Ureter (tissue), 1 donor: Measurements from ENCODE around the gene MATN1. TPM values are rescaled to one million over a fixed set of nuclear protein-coding genes. Genes with fewer than 3 reads are reported as not detected.
"Not testable (repeated sequence)": the region's sequence is repeated elsewhere in the genome, so short reads cannot be mapped to it uniquely, and the experiment has no call there.

Experiments
- DNase-seq: peaks from one replicate; pipeline ENCODE4 v3.0.0-alpha.2; 2020; ENCODE audit warnings: low spot score
- total RNA-seq: library from RNA; stranded (reverse); gene quantifications from one replicate; pipeline ENCODE4 v1.2.4, GENCODE V29; 2023
- donor health status: DM: yes; HTN: yes; CAD: no.

Gene MATN1
- total RNA-seq, 1 donor from 2014 or later = not detected

DNA sequence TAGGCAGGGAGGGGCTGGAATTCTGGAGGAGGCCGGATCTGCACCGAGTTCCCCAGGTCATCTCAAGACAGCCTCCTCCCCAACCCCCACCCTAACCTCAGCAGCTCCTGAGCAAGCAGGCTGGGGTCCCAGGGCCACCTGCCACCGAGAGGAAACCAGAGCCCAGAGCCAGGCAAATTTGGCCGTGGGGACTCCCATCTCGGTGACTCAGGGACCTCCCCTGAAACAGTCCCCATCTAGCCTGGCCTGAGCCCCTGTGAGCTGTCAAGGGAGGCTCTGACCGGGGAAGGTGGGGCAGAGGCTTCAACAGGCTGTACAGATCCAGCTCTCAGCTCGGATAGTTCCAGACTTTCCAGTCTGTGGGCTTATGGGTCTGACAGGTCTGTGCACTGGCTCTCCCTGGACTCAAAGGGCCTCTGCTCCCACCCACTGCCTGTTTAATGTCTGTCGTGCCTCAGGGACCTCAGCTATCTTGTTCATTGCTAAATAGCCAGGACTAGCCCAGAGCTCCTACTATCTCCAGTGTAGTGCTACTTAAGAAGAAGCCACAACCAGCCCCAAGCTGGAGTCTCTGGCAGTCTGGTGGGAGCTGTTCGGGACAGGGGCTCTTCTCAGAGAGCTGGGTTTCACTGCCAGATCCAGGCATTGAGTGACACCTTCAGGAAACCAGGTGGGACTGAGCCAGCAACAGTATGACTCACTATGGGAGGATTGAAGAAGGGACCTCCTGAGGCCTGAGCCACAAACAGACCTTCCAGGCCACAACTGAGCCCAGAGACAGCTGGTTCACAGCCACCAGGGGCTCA, 25.6 kb downstream of the MATN1 start:
- no peak for DNase-seq

DNA sequence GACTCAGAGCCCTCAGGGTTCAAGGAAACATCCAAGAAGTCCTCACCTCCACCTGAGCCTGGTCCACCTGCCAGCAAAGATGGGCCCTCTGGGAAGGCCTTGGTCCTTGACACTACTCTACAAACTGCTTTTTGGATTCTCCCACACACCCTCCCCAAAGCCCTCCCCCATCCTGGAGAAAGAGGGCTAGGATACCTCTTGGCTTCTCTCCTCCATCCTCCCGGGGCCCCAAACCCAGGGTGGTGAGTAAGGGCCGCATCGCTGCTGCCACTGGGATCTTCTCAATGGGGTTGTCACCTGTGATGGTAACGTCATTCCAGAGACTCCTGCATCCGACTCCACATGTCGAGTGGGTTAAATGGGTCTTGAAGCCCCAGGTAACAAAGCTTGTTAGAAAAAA, 26.6 kb downstream of the MATN1 start:
- DNase-seq = no peak

GRCh38 chr1:30695439-30695841, 27.9 kb downstream of the MATN1 start:
- no peak for DNase-seq

DNA sequence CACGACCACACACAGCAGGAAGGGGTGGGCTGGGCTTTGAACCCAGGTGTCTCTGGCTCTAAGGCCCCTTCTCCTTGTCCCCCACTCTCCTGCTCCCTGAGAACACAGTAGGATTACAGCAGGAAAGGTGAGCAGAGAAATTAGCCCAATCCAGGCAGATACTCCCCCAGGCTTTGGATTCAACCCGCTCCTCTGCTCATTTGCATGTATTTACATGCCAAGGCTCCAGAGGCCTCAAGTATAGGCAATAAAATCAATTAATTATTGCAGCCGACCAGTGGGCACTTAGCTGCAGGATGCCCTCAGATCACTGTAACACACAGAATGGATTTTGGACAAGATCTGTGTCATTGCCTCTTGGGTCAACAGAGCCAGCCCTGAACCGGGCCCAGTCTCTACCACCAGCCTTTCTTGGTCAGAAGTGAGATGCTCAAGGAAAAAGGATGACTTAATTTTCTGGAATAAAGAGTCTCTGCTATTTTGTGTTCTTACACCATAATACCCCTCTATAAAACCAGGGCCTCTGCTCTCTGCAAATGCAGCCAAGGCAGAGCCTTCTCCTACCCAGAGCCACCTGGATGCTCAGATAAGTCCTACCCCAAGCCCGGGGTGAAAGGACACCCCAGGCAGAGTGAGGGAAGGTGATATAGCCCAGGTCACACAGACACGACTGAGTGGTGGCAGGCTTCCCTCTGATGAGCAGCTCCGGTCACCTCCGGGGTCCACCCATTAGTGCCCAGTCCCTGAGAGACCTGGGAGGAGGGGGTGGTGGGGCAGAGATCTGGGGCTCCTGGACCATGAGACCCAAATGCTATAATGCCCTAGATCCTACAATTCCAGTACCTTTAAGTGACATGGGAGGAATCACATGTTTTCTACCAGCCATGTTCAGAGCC, 28.9 kb downstream of the MATN1 start:
- no peak for DNase-seq

DNA sequence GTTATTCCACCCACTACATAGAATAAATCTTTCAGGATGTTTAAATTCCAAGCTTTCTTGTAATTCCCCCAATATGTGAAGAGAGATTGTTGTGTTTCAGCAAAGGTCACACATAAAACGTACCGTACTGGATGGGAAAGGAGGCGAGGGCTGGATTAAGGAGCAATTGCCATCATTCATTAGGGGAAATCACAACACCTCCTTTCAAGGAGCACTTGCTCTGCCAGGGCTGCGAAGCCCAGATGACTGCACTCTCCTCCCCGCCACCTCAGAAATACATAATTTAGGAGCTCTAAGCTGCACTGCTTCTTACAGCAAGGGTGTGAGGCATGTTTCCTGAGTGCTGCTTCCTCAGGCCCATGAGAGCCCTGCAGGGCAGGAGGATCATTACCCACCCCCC, 29.6 kb downstream of the MATN1 start:
- DNase-seq = no peak

- DNase-seq = no peak
Measured at GRCh38 chr1:30693366-30693765, 30.0 kb downstream of the MATN1 start.

DNA sequence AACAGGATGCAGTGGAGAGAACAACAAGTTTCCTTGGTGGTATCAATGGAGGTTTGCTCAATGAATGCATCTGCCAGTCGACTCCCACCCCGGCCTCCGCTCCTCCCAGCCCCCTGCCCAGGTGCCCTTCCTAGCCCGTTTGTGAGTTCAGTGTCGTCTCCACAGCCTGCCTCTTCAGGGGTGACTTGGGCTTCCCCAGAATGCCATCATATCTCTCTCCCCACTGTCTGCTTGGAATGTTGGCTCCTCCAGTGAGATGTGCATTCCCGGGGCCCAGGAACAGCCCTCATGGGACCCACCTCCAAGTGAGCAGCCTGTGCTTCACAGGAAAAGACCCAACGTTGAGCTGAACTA, 30.5 kb downstream of the MATN1 start:
- no peak for DNase-seq

GRCh38 chr1:30692201-30692947, 31.0 kb downstream of the MATN1 start:
- no peak for DNase-seq

- no peak for DNase-seq
Measured at GRCh38 chr1:30691480-30691879, 31.9 kb downstream of the MATN1 start.

GRCh38 chr1:30689901-30690645, 33.3 kb downstream of the MATN1 start:
- no peak for DNase-seq

DNA sequence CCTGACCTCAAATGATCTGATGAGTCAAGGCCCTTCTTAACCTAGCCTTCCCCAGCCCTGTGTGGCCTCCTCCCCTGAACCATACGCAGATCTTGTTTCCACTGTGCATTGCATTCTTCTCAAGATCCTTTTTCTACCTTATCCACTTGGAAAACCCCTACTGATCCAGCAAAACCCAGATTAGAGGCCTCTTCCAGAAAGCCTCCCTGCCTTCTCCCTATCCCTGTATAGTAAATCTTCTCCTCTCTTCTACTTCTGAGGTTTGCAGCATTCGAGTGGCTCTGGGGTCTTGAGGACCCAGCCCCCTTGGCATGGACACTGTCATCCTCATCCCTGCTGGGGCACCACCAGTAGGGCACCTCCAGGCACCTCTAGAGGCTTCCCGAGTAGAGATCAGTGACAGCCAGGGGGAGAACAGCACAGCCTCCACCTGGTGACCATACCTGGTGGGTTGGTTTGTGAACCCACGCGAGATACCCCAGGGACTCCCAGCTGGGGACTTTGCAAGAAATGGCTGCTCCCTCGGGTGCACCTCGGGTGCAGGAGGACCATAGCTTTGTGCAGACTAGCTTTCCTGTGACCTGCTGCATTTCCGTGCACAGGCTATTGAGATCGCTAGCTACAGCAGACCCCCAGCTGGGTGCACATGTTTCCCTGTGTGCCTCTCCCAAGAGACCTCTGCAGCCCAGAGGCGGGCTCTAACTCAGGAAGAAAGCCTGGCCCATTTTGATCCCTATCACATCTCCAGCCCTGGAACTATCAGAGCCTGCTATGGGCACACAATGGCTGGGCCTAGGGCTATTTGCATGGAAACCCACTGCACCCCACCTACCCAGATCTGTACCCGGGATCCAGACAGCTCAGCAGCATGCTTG, 34.2 kb downstream of the MATN1 start:
- DNase-seq = no peak

DNA sequence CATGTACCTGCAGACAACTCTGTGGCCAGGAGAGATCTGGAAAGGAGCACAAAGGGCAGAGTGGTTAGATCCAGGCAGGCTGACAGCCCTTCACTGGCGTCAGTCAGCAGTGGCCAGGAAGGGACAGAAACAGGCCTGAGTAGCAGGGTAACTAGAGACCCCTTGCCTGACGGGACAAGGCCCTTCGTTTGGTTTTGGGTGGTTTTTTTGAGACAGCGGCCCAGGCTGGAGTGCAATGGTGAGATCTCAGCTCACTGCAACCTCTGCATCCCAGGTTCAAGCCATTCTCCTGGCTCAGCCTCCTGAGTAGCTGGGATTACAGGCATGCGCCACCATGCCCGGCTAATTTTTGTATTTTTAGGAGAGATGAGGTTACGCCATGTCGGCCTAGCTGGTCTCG, 34.9 kb downstream of the MATN1 start:
- DNase-seq = not testable (repeated sequence)

DNA sequence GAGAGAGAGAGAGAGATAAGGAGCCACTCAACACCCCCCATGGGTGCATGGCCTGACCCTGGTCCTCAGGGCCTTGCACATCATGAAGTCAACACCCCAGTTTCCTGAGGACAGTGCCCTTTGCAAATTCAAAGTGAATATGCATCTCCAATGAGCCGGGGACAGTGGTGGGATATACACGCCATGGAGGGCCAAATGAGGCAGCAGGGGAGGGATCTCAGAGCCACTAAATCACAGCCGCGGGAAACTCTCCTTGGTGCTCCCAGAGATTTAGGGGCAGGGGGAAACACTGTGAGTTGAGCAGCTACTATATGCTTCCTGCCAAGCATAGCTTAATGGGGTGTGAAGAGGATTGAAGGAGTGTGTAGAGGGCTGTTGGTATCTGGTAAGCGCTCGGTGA, 35.5 kb downstream of the MATN1 start:
- DNase-seq = no peak

DNA sequence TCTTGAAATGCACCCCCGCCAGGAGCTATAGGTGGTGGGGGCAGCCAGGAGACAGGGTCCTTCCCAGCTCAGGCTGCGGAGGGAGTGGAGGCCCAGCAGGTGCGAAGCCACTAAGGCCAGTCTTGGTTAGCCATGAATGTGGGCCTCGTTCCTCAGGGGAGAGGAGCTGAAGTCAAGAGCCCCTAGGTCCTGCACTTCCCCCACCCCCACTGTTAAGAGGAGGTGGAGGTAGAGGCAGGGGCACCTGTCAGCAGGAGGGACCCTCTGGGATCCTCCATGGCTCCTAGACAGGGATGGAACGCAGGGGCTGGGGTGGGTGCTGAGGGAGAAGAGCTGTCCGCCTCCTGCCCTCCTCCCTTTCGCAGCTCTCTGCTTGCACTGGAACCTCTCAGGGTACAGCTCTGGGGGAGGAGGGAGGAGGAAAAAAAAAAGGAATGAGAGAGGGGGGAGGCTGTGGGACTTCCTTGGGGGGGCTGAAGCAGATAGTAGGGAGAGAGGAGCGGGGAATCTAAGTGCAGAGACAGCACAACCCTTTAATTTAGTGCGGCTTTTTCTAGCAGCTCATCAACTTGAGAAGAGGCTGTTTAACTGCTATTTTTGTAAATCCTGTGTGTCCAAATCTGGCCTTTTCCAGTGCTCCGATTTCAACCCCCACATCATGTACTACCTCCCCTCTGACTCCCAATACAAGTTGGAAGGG, 37.0 kb downstream of the MATN1 start:
- no peak for DNase-seq

DNA sequence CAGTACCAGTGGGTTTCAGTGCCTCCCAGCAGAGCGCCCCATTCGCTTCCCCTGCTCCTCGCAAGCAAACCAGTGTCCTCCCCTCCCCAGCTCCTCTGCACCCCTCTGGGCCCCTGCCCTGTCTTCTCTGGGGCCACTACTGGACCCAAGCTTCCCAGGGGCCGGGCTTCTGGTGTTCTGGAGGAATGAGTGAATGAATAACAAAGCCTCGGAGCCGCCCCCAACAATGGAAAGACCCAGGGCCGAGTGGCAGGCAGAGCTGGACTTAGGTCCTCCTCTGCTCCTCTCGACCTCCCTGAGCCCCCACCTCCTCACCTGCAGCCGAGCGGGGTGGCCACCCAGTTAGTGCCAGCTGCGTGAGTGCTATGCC, 37.6 kb downstream of the MATN1 start:
- DNase-seq = no peak

DNA sequence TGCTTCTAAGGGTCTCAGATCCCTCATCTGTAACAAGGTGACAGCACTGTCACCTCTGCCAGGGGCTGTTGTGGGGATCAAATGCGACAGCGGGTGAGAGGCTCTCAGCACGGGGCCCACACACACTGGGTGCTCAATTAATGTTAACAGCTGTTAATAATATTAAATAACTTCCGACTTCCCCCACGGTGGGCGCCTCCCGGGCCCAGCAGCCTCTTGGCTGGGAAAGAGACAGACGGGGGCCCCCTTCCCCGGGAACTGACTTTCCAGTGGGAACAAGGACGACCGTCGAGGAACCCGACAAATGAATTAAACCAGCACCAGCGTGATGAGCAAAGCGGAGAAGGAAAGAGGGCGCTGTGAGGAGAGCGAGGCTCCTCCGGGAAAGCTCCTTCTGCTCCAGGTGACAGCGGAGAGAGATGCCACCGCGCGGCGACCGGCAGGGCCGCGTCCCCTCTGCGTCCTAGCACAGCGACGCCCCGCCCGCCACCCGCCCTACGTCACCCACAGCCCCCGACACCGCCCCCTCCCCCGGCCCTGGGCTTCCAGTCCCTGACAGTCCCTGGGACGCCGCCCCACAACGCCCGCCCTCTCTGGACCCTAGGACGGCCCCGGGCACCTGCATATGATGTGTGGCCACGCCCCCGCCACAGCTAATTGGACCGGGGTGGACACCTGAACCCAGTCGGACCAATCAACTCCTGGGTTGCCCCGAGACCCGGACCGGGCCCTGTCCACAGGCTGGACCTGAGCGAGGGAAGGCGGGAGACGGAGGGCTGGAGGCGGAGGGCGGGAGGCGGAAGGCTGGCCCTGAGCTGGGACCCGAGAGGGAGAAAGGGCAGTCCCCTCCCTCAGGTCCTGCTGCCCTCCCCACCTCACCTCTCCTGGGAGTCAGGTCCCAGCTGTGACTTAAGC, 38.2 kb downstream of the MATN1 start:
- peak; percentile 86 for DNase-seq

DNA sequence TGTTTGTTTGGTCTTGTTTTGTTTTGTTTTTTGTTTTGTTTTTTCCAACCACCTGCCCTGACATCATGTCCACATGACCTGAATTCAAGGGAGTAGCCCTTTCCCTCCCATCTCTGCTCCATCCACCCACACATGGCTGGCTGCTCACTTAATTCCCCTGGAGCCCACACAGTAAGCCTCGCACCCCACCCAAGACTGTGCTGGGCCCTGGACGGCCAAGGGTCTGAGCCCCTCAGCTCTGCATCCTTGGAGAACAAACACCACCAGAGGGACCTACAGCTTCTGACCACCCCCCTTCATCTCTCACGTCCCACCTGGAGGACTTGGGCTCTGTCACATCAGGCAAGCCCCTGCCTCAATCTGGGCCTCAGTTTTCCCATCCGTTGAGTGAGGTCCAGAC, 39.1 kb downstream of the MATN1 start:
- no peak for DNase-seq

GRCh38 chr1:30683699-30684098, 39.7 kb downstream of the MATN1 start:
- no peak for DNase-seq
